SK-N-SH treated with all-trans-retinoic acid at 6 μM for 48 hours (cell line): ENCODE measurements around the gene CDKN1A.

Experiments
- BACH2 ChIP-seq: fragments of 250-450 bp; sonication (Bioruptor Pico); IDR thresholded peaks from 2 replicates; pipeline ENCODE4 v1.9.0; 2021; ENCODE audit warnings: mild to moderate bottlenecking, borderline replicate concordance
- ZNF565 ChIP-seq: fragments of 450-650 bp; formaldehyde crosslinking; conservative IDR thresholded peaks from 2 replicates; pipeline ENCODE4 v1.5.0; 2020; ENCODE audit warnings: low read depth, mild to moderate bottlenecking, moderate library complexity
- TF ChIP-seq, protein P1 (sequence below): fragments of 250-450 bp; sonication (Bioruptor Pico); IDR thresholded peaks from 2 replicates; pipeline ENCODE4 v1.5.1; 2020; ENCODE audit warnings: low read depth, mild to moderate bottlenecking, moderate library complexity
- TF ChIP-seq, protein P2 (sequence below): fragments of 250-450 bp; sonication (Bioruptor Pico); IDR thresholded peaks from 2 replicates; pipeline ENCODE4 v1.5.0; 2020; ENCODE audit warnings: mild to moderate bottlenecking, moderate library complexity
- TF ChIP-seq, protein P3 (sequence below): fragments of 250-450 bp; sonication (Bioruptor Pico); IDR thresholded peaks from 2 replicates; pipeline ENCODE4 v1.8.0; 2020; ENCODE audit warnings: mild to moderate bottlenecking, moderate library complexity, borderline replicate concordance

DNA sequence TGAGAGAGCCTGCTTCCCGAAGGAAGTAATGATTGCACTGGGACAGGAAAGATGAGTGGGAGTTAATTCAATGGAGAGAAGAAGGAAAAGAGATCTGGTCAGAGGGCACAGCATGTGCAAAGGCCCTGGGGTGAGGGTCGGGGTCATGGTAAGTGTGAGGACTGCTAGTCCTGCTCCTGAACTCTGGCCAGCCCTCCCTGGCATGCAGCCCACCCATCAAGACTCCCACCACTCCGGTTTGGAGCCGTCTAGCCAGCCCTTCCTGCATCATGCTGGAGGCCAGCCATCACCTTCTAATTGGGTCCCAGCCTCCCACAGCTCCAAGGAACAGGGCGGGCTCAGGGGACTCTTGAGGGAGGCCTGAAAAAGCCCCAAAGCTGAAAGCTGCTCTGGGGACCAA, 42.2 kb upstream of the CDKN1A start:
- TF ChIP-seq, protein P1, sequence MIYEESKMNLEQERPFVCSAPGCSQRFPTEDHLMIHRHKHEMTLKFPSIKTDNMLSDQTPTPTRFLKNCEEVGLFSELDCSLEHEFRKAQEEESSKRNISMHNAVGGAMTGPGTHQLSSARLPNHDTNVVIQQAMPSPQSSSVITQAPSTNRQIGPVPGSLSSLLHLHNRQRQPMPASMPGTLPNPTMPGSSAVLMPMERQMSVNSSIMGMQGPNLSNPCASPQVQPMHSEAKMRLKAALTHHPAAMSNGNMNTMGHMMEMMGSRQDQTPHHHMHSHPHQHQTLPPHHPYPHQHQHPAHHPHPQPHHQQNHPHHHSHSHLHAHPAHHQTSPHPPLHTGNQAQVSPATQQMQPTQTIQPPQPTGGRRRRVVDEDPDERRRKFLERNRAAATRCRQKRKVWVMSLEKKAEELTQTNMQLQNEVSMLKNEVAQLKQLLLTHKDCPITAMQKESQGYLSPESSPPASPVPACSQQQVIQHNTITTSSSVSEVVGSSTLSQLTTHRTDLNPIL (CRISPR knock-in tag) = no peak
- TF ChIP-seq, protein P2, sequence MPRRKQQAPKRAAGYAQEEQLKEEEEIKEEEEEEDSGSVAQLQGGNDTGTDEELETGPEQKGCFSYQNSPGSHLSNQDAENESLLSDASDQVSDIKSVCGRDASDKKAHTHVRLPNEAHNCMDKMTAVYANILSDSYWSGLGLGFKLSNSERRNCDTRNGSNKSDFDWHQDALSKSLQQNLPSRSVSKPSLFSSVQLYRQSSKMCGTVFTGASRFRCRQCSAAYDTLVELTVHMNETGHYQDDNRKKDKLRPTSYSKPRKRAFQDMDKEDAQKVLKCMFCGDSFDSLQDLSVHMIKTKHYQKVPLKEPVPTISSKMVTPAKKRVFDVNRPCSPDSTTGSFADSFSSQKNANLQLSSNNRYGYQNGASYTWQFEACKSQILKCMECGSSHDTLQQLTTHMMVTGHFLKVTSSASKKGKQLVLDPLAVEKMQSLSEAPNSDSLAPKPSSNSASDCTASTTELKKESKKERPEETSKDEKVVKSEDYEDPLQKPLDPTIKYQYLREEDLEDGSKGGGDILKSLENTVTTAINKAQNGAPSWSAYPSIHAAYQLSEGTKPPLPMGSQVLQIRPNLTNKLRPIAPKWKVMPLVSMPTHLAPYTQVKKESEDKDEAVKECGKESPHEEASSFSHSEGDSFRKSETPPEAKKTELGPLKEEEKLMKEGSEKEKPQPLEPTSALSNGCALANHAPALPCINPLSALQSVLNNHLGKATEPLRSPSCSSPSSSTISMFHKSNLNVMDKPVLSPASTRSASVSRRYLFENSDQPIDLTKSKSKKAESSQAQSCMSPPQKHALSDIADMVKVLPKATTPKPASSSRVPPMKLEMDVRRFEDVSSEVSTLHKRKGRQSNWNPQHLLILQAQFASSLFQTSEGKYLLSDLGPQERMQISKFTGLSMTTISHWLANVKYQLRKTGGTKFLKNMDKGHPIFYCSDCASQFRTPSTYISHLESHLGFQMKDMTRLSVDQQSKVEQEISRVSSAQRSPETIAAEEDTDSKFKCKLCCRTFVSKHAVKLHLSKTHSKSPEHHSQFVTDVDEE (CRISPR knock-in tag) = no peak
- TF ChIP-seq, protein P3, sequence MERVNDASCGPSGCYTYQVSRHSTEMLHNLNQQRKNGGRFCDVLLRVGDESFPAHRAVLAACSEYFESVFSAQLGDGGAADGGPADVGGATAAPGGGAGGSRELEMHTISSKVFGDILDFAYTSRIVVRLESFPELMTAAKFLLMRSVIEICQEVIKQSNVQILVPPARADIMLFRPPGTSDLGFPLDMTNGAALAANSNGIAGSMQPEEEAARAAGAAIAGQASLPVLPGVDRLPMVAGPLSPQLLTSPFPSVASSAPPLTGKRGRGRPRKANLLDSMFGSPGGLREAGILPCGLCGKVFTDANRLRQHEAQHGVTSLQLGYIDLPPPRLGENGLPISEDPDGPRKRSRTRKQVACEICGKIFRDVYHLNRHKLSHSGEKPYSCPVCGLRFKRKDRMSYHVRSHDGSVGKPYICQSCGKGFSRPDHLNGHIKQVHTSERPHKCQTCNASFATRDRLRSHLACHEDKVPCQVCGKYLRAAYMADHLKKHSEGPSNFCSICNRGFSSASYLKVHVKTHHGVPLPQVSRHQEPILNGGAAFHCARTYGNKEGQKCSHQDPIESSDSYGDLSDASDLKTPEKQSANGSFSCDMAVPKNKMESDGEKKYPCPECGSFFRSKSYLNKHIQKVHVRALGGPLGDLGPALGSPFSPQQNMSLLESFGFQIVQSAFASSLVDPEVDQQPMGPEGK (CRISPR knock-in tag) = no peak
- no peak for TF ChIP-seq BACH2 (CRISPR knock-in tag)
- TF ChIP-seq ZNF565 (CRISPR knock-in tag) = no peak
